HAP-1 (cell line): ENCODE data around the gene PRDM16.

Source experiments
- DNase-seq, 2 experiments: peaks; one replicate each; pipeline ENCODE4 v3.0.0-alpha.2; 2016 to 2020; ENCODE audit warnings: low spot score in 2 of 2
- H3K27me3 ChIP-seq: fragments of 250-450 bp; sonication (Bioruptor Pico); 2 replicates; pipeline ENCODE4 v1.5.1; 2020; ENCODE audit warnings: low read depth, mild to moderate bottlenecking, moderate library complexity
- H3K36me3 ChIP-seq: fragments of 250-450 bp; sonication (Bioruptor Pico); replicated peaks from 2 replicates; pipeline ENCODE4 v1.5.1; 2020; ENCODE audit warnings: mild to moderate bottlenecking
- H3K4me1 ChIP-seq: fragments of 250-450 bp; sonication (Bioruptor Pico); 2 replicates; pipeline ENCODE4 v1.5.1; 2020; ENCODE audit warnings: mild to moderate bottlenecking
- H3K4me3 ChIP-seq: fragments of 250-450 bp; sonication (Bioruptor Pico); 2 replicates; pipeline ENCODE4 v1.5.1; 2020; ENCODE audit warnings: mild to moderate bottlenecking, moderate library complexity
- H3K9me3 ChIP-seq: fragments of 250-450 bp; sonication (Bioruptor Pico); 2 replicates; pipeline ENCODE4 v1.5.1; 2020; ENCODE audit warnings: mild to moderate bottlenecking, moderate library complexity
- in situ Hi-C: fragments of 300-500 bp; cut with MboI; formaldehyde crosslinking; loops from 3 replicates; pipeline ENCODE4 v1.14.3; 2020; ENCODE audit warnings: low sequenced_read_pairs, inconsistent platforms, mixed read lengths

The PRDM16 gene

GRCh38 chr1:3124246-3124645 lies 55.2 kb downstream of the PRDM16 start:
- H3K4me3 ChIP-seq = no peak overlapping the region
- H3K27me3 ChIP-seq = no peaks in the 10 kb centered on the region
- in situ Hi-C loops = no loop called here
- no peaks in the 10 kb centered on the region for H3K36me3 ChIP-seq
- H3K4me1 ChIP-seq = no peaks in the 10 kb centered on the region
- no peaks in the 10 kb centered on the region for H3K9me3 ChIP-seq
- DNase-seq = no peak

GRCh38 chr1:3125078-3125477 lies 56.1 kb downstream of the PRDM16 start:
- H3K4me3 ChIP-seq = no peak overlapping the region
- no peaks in the 10 kb centered on the region for H3K4me1 ChIP-seq
- DNase-seq = no peak
- no peaks in the 10 kb centered on the region for H3K9me3 ChIP-seq
- in situ Hi-C loops = no loop called here
- no peaks in the 10 kb centered on the region for H3K36me3 ChIP-seq
- H3K27me3 ChIP-seq = no peaks in the 10 kb centered on the region

GRCh38 chr1:3125546-3126368 lies 56.8 kb downstream of the PRDM16 start:
- no peaks in the 10 kb centered on the region for H3K4me1 ChIP-seq
- no peaks in the 10 kb centered on the region for H3K36me3 ChIP-seq
- in situ Hi-C loops = no loop called here
- H3K4me3 ChIP-seq = no peak overlapping the region
- H3K9me3 ChIP-seq = no peaks in the 10 kb centered on the region
- no peaks in the 10 kb centered on the region for H3K27me3 ChIP-seq
- no peak for DNase-seq

- DNase-seq = no peak
- Histone ChIP-seq H3K36me3 (no peaks in the 10 kb centered on the region), H3K4me1 (no peaks in the 10 kb centered on the region), H3K4me3 (no peak overlapping the region), H3K9me3 (no peaks in the 10 kb centered on the region), H3K27me3 (no peaks in the 10 kb centered on the region)
- in situ Hi-C loops = no loop called here
Measured at GRCh38 chr1:3126756-3127678, 58.0 kb downstream of the PRDM16 start.

- in situ Hi-C loops = no loop called here
- H3K9me3 ChIP-seq = no peaks in the 10 kb centered on the region
- H3K4me1 ChIP-seq = no peaks in the 10 kb centered on the region
- no peak overlapping the region for H3K4me3 ChIP-seq
- H3K36me3 ChIP-seq = no peaks in the 10 kb centered on the region
- no peak for DNase-seq
- no peaks in the 10 kb centered on the region for H3K27me3 ChIP-seq
Measured at GRCh38 chr1:3127738-3128137, 58.7 kb downstream of the PRDM16 start.

- Histone ChIP-seq H3K4me1 (no peaks in the 10 kb centered on the region), H3K4me3 (no peak overlapping the region), H3K9me3 (no peaks in the 10 kb centered on the region), H3K36me3 (no peaks in the 10 kb centered on the region), H3K27me3 (no peaks in the 10 kb centered on the region)
- in situ Hi-C loops = no loop called here
- no peak for DNase-seq
Measured at GRCh38 chr1:3128431-3129132, 59.6 kb downstream of the PRDM16 start.

- H3K4me1 ChIP-seq = no peaks in the 10 kb centered on the region
- no peak overlapping the region for H3K4me3 ChIP-seq
- no peaks in the 10 kb centered on the region for H3K36me3 ChIP-seq
- in situ Hi-C loops = no loop called here
- H3K9me3 ChIP-seq = no peaks in the 10 kb centered on the region
- H3K27me3 ChIP-seq = no peaks in the 10 kb centered on the region
- DNase-seq = no peak
Measured at GRCh38 chr1:3129133-3129490, 60.1 kb downstream of the PRDM16 start.

- Histone ChIP-seq H3K27me3 (no peaks in the 10 kb centered on the region), H3K4me3 (no peak overlapping the region), H3K9me3 (no peaks in the 10 kb centered on the region), H3K36me3 (no peaks in the 10 kb centered on the region), H3K4me1 (no peaks in the 10 kb centered on the region)
- in situ Hi-C loops = no loop called here
- no peak for DNase-seq
Measured at GRCh38 chr1:3130268-3130667, 61.3 kb downstream of the PRDM16 start.

- Histone ChIP-seq H3K4me1 (no peaks in the 10 kb centered on the region), H3K36me3 (no peaks in the 10 kb centered on the region), H3K4me3 (no peak overlapping the region), H3K9me3 (no peaks in the 10 kb centered on the region), H3K27me3 (no peaks in the 10 kb centered on the region)
- in situ Hi-C loops = no loop called here
- DNase-seq = no peak
Measured at GRCh38 chr1:3132660-3133059, 63.7 kb downstream of the PRDM16 start.

GRCh38 chr1:3133686-3134085 lies 64.7 kb downstream of the PRDM16 start:
- H3K4me1 ChIP-seq = no peaks in the 10 kb centered on the region
- DNase-seq = no peak
- H3K4me3 ChIP-seq = no peak overlapping the region
- no peaks in the 10 kb centered on the region for H3K27me3 ChIP-seq
- H3K9me3 ChIP-seq = no peaks in the 10 kb centered on the region
- in situ Hi-C loops = no loop called here
- no peaks in the 10 kb centered on the region for H3K36me3 ChIP-seq

GRCh38 chr1:3134381-3135072 lies 65.5 kb downstream of the PRDM16 start:
- in situ Hi-C loops = no loop called here
- H3K9me3 ChIP-seq = no peaks in the 10 kb centered on the region
- no peaks in the 10 kb centered on the region for H3K27me3 ChIP-seq
- no peaks in the 10 kb centered on the region for H3K4me1 ChIP-seq
- no peak overlapping the region for H3K4me3 ChIP-seq
- DNase-seq = no peak
- no peaks in the 10 kb centered on the region for H3K36me3 ChIP-seq

- in situ Hi-C loops = no loop called here
Measured at GRCh38 chr1:3135073-3135702, 66.2 kb downstream of the PRDM16 start.

More at GRCh38 chr1:3135073-3135702, 66.2 kb downstream of the PRDM16 start:
- no peaks in the 10 kb centered on the region for H3K4me1 ChIP-seq
- no peaks in the 10 kb centered on the region for H3K9me3 ChIP-seq
- H3K36me3 ChIP-seq = no peaks in the 10 kb centered on the region
- DNase-seq = no peak
- no peaks in the 10 kb centered on the region for H3K27me3 ChIP-seq
- H3K4me3 ChIP-seq = no peak overlapping the region
